22Rv1 (cell line): Measurements from ENCODE around the gene CD36.

Experiments
- H3K27ac ChIP-seq: fragments of 450-650 bp; 2 replicates; pipeline ENCODE4 v1.5.1; 2017
- ZFX ChIP-seq: fragments of 450-650 bp; IDR thresholded peaks from 2 replicates; pipeline ENCODE4 v1.6.1; 2017; ENCODE audit warnings: antibody characterized with exemption, borderline replicate concordance
- TF ChIP-seq, protein P1 (sequence below): fragments of 450-650 bp; IDR thresholded peaks from 2 replicates; pipeline ENCODE4 v1.5.1; 2017; ENCODE audit warnings: mild to moderate bottlenecking

CD36 gene

GRCh38 chr7:80725181-80725611 is 86.8 kb downstream of the CD36 start:
- TF ChIP-seq, protein P1, sequence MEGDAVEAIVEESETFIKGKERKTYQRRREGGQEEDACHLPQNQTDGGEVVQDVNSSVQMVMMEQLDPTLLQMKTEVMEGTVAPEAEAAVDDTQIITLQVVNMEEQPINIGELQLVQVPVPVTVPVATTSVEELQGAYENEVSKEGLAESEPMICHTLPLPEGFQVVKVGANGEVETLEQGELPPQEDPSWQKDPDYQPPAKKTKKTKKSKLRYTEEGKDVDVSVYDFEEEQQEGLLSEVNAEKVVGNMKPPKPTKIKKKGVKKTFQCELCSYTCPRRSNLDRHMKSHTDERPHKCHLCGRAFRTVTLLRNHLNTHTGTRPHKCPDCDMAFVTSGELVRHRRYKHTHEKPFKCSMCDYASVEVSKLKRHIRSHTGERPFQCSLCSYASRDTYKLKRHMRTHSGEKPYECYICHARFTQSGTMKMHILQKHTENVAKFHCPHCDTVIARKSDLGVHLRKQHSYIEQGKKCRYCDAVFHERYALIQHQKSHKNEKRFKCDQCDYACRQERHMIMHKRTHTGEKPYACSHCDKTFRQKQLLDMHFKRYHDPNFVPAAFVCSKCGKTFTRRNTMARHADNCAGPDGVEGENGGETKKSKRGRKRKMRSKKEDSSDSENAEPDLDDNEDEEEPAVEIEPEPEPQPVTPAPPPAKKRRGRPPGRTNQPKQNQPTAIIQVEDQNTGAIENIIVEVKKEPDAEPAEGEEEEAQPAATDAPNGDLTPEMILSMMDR, result no peak
- TF ChIP-seq ZFX, result no peak
- H3K27ac ChIP-seq, result no peak overlapping the region
